ENCODE data around the gene SMIM29. TPM values are rescaled to one million over a fixed set of nuclear protein-coding genes. Genes with fewer than 3 reads are reported as not detected.
"Not testable (repeated sequence)": the region's sequence is repeated elsewhere in the genome, so short reads cannot be mapped to it uniquely, and the experiment has no call there.

The SMIM29 gene
- total RNA-seq, 1 experiment from 2014 or later, result 44.3 TPM

- H3K9me3 ChIP-seq (ENCODE audit: low read length), result no peaks in the 10 kb centered on the region
- H4K20me1 ChIP-seq (ENCODE audit: insufficient read depth, low read depth, low read length), result no peaks in the 10 kb centered on the region
- H3K27ac ChIP-seq (ENCODE audit: low read length), result no peak overlapping the region
- H3K4me3 ChIP-seq (ENCODE audit: low read length), result no peak overlapping the region
- H3K9ac ChIP-seq (ENCODE audit: low read length), result no peak overlapping the region
- peak overlapping the region; percentile 31 for H3K4me2 ChIP-seq (ENCODE audit: low read depth, low read length, poor library complexity, severe bottlenecking)
- H2AFZ ChIP-seq (ENCODE audit: low read length), result no peak overlapping the region
- H3K9me2 ChIP-seq (replicated peaks; ENCODE audit: insufficient read depth, low read length), result no peaks in the 10 kb centered on the region
- H3K79me2 ChIP-seq (ENCODE audit: low read length), result no peaks in the 10 kb centered on the region
- H3K27me3 ChIP-seq (ENCODE audit: low read length), result no peaks in the 10 kb centered on the region
- no peaks in the 10 kb centered on the region for H3K36me3 ChIP-seq (ENCODE audit: insufficient read depth, low read length)
- DNase-seq, result peak; percentile 50
- H3K4me1 ChIP-seq (ENCODE audit: low read length), result peaks cover 13% of the 10 kb centered on the region
These were observed 24.5 kb upstream of the SMIM29 start for GRCh38 chr6:34273242-34273805.

- no peak overlapping the region for H2AFZ ChIP-seq (ENCODE audit: low read length)
- H3K4me2 ChIP-seq (ENCODE audit: low read depth, low read length, poor library complexity, severe bottlenecking), result no peak overlapping the region
- H3K4me3 ChIP-seq (ENCODE audit: low read length), result no peak overlapping the region
- H3K9me2 ChIP-seq (replicated peaks; ENCODE audit: insufficient read depth, low read length), result no peaks in the 10 kb centered on the region
- H3K36me3 ChIP-seq (ENCODE audit: insufficient read depth, low read length), result no peaks in the 10 kb centered on the region
- no peaks in the 10 kb centered on the region for H3K79me2 ChIP-seq (ENCODE audit: low read length)
- H4K20me1 ChIP-seq (ENCODE audit: insufficient read depth, low read depth, low read length), result no peaks in the 10 kb centered on the region
- H3K9ac ChIP-seq (ENCODE audit: low read length), result no peak overlapping the region
- peaks cover 13% of the 10 kb centered on the region for H3K4me1 ChIP-seq (ENCODE audit: low read length)
- H3K9me3 ChIP-seq (ENCODE audit: low read length), result no peaks in the 10 kb centered on the region
- no peaks in the 10 kb centered on the region for H3K27me3 ChIP-seq (ENCODE audit: low read length)
- H3K27ac ChIP-seq (ENCODE audit: low read length), result no peak overlapping the region
- no peak for DNase-seq
These were observed 23.5 kb upstream of the SMIM29 start for GRCh38 chr6:34272013-34272926.

GRCh38 chr6:34269658-34270341 lies 21.0 kb upstream of the SMIM29 start:
- not testable (repeated sequence) for H4K20me1 ChIP-seq (ENCODE audit: insufficient read depth, low read depth, low read length); H3K9ac ChIP-seq (ENCODE audit: low read length); H3K4me2 ChIP-seq (ENCODE audit: low read depth, low read length, poor library complexity, severe bottlenecking); H3K9me2 ChIP-seq (replicated peaks; ENCODE audit: insufficient read depth, low read length); H3K79me2 ChIP-seq (ENCODE audit: low read length); H3K9me3 ChIP-seq (ENCODE audit: low read length); DNase-seq; H2AFZ ChIP-seq (ENCODE audit: low read length); H3K36me3 ChIP-seq (ENCODE audit: insufficient read depth, low read length); H3K27ac ChIP-seq (ENCODE audit: low read length); H3K27me3 ChIP-seq (ENCODE audit: low read length); H3K4me3 ChIP-seq (ENCODE audit: low read length)
- H3K4me1 ChIP-seq (ENCODE audit: low read length), result peaks cover 13% of the 10 kb centered on the region

- not testable (repeated sequence) for H3K36me3 ChIP-seq (ENCODE audit: insufficient read depth, low read length); H3K9me2 ChIP-seq (replicated peaks; ENCODE audit: insufficient read depth, low read length); H3K4me2 ChIP-seq (ENCODE audit: low read depth, low read length, poor library complexity, severe bottlenecking); H3K4me3 ChIP-seq (ENCODE audit: low read length); H3K27ac ChIP-seq (ENCODE audit: low read length); H3K9me3 ChIP-seq (ENCODE audit: low read length); DNase-seq; H2AFZ ChIP-seq (ENCODE audit: low read length); H3K9ac ChIP-seq (ENCODE audit: low read length); H4K20me1 ChIP-seq (ENCODE audit: insufficient read depth, low read depth, low read length); H3K27me3 ChIP-seq (ENCODE audit: low read length); H3K79me2 ChIP-seq (ENCODE audit: low read length)
- peaks cover 11% of the 10 kb centered on the region for H3K4me1 ChIP-seq (ENCODE audit: low read length)
These were observed 20.3 kb upstream of the SMIM29 start for GRCh38 chr6:34269132-34269531.

- H4K20me1 ChIP-seq (ENCODE audit: insufficient read depth, low read depth, low read length), result no peaks in the 10 kb centered on the region
- no peak overlapping the region for H3K27ac ChIP-seq (ENCODE audit: low read length)
- H3K4me2 ChIP-seq (ENCODE audit: low read depth, low read length, poor library complexity, severe bottlenecking), result no peak overlapping the region
- H2AFZ ChIP-seq (ENCODE audit: low read length), result no peak overlapping the region
- H3K27me3 ChIP-seq (ENCODE audit: low read length), result no peaks in the 10 kb centered on the region
- no peaks in the 10 kb centered on the region for H3K36me3 ChIP-seq (ENCODE audit: insufficient read depth, low read length)
- no peak overlapping the region for H3K9ac ChIP-seq (ENCODE audit: low read length)
- no peak for DNase-seq
- H3K79me2 ChIP-seq (ENCODE audit: low read length), result no peaks in the 10 kb centered on the region
- H3K4me1 ChIP-seq (ENCODE audit: low read length), result no peaks in the 10 kb centered on the region
- H3K9me3 ChIP-seq (ENCODE audit: low read length), result no peaks in the 10 kb centered on the region
- H3K4me3 ChIP-seq (ENCODE audit: low read length), result no peak overlapping the region
- H3K9me2 ChIP-seq (replicated peaks; ENCODE audit: insufficient read depth, low read length), result no peaks in the 10 kb centered on the region
These were observed 18.9 kb upstream of the SMIM29 start for GRCh38 chr6:34267746-34268145.

GRCh38 chr6:34263484-34263883 lies 14.7 kb upstream of the SMIM29 start:
- H3K4me1 ChIP-seq (ENCODE audit: low read length); H2AFZ ChIP-seq (ENCODE audit: low read length); H3K9me3 ChIP-seq (ENCODE audit: low read length); H3K4me3 ChIP-seq (ENCODE audit: low read length); H3K9me2 ChIP-seq (replicated peaks; ENCODE audit: insufficient read depth, low read length); H3K4me2 ChIP-seq (ENCODE audit: low read depth, low read length, poor library complexity, severe bottlenecking); H3K79me2 ChIP-seq (ENCODE audit: low read length); DNase-seq; H4K20me1 ChIP-seq (ENCODE audit: insufficient read depth, low read depth, low read length); H3K9ac ChIP-seq (ENCODE audit: low read length); H3K27me3 ChIP-seq (ENCODE audit: low read length); H3K27ac ChIP-seq (ENCODE audit: low read length); H3K36me3 ChIP-seq (ENCODE audit: insufficient read depth, low read length): not testable (repeated sequence)

GRCh38 chr6:34260576-34261267 lies 11.9 kb upstream of the SMIM29 start:
- no peak overlapping the region for H3K9ac ChIP-seq (ENCODE audit: low read length)
- H2AFZ ChIP-seq (ENCODE audit: low read length), result no peak overlapping the region
- no peak overlapping the region for H3K27ac ChIP-seq (ENCODE audit: low read length)
- H3K4me3 ChIP-seq (ENCODE audit: low read length), result no peak overlapping the region
- H3K79me2 ChIP-seq (ENCODE audit: low read length), result no peaks in the 10 kb centered on the region
- no peaks in the 10 kb centered on the region for H3K9me2 ChIP-seq (replicated peaks; ENCODE audit: insufficient read depth, low read length)
- H3K27me3 ChIP-seq (ENCODE audit: low read length), result no peaks in the 10 kb centered on the region
- no peaks in the 10 kb centered on the region for H3K9me3 ChIP-seq (ENCODE audit: low read length)
- DNase-seq, result no peak
- H3K4me1 ChIP-seq (ENCODE audit: low read length), result no peaks in the 10 kb centered on the region
- no peaks in the 10 kb centered on the region for H4K20me1 ChIP-seq (ENCODE audit: insufficient read depth, low read depth, low read length)
- no peaks in the 10 kb centered on the region for H3K36me3 ChIP-seq (ENCODE audit: insufficient read depth, low read length)
- H3K4me2 ChIP-seq (ENCODE audit: low read depth, low read length, poor library complexity, severe bottlenecking), result no peak overlapping the region

- no peak for DNase-seq
- Histone ChIP-seq H2AFZ (ENCODE audit: low read length) (no peak overlapping the region), H3K9ac (ENCODE audit: low read length) (no peak overlapping the region), H3K27ac (ENCODE audit: low read length) (no peak overlapping the region), H3K4me1 (ENCODE audit: low read length) (no peaks in the 10 kb centered on the region), H3K4me2 (ENCODE audit: low read depth, low read length, poor library complexity, severe bottlenecking) (no peak overlapping the region), H3K4me3 (ENCODE audit: low read length) (no peak overlapping the region), H3K9me3 (ENCODE audit: low read length) (no peaks in the 10 kb centered on the region), H3K79me2 (ENCODE audit: low read length) (no peaks in the 10 kb centered on the region), H3K27me3 (ENCODE audit: low read length) (no peaks in the 10 kb centered on the region), H4K20me1 (ENCODE audit: insufficient read depth, low read depth, low read length) (no peaks in the 10 kb centered on the region), H3K9me2 (replicated peaks; ENCODE audit: insufficient read depth, low read length) (no peaks in the 10 kb centered on the region), H3K36me3 (ENCODE audit: insufficient read depth, low read length) (no peaks in the 10 kb centered on the region)
These were observed 10.8 kb upstream of the SMIM29 start for GRCh38 chr6:34259529-34260069.

All from Karpas-422 (cell line).